GM12873 (cell line): ENCODE data around the gene DPP6.

ENCODE experiments used
- CTCF ChIP-seq: IDR thresholded peaks from 2 replicates; pipeline ENCODE4 v1.5.1; 2012; ENCODE audit warnings: low read depth, mild to moderate bottlenecking, moderate library complexity, low read length, control low read depth; ENCODE audit not compliant: insufficient read depth; ENCODE audit errors: missing control alignments

DPP6 gene

GRCh38 chr7:154902600-154903082, 850.4 kb downstream of the DPP6 start:
- no peak for TF ChIP-seq CTCF

- no peak for TF ChIP-seq CTCF
Measured at GRCh38 chr7:154903083-154903731, 851.0 kb downstream of the DPP6 start.

GRCh38 chr7:154905146-154905545, 852.9 kb downstream of the DPP6 start:
- TF ChIP-seq CTCF = no peak

GRCh38 chr7:154905615-154906014, 853.4 kb downstream of the DPP6 start:
- no peak for TF ChIP-seq CTCF

GRCh38 chr7:154906201-154906600, 854.0 kb downstream of the DPP6 start:
- no peak for TF ChIP-seq CTCF

GRCh38 chr7:154906736-154907355, 854.6 kb downstream of the DPP6 start:
- TF ChIP-seq CTCF = no peak

- TF ChIP-seq CTCF = no peak
Measured at GRCh38 chr7:154907651-154908620, 855.7 kb downstream of the DPP6 start.
